K562 (cell line): Measurements from ENCODE around the gene PSMB10. TPM values are rescaled to one million over a fixed set of nuclear protein-coding genes. Genes with fewer than 3 reads are reported as not detected.

ENCODE experiments used
- polyA plus RNA-seq, 8 experiments: library from polyadenylated mRNA; depleted of rRNA in 4 of 8; stranded (reverse) in 5 of 8; unstranded in 3 of 8; fragments of >200 nt; fragmentation: Nextera tagmentation in 2 of 8; fragmentation: Illumina TruSeq in 1 of 8; extraction: Ambion mirVana in 2 of 8; extraction: Trizol in 1 of 8; gene quantifications; 2 replicates each; pipeline versions ENCODE4 v1.2.1 to v1.2.3, GENCODE V29; 2011 to 2014; ENCODE audit warnings: inconsistent platforms in 1 of 8, missing spikeins in 1 of 8
- total RNA-seq, 7 experiments: library from RNA; depleted of rRNA in 6 of 7; stranded (reverse); fragments of >200 nt in 6 of 7; fragmentation: Illumina TruSeq in 2 of 7; extraction: Trizol in 2 of 7; gene quantifications; 2 replicates each; pipeline versions ENCODE4 v1.2.1 to v1.2.3, GENCODE V29; 2011 to 2021; ENCODE audit warnings: low replicate concordance in 1 of 7
- TF ChIP-seq, protein P1 (sequence below), 2 experiments: fragments of 450-650 bp; IDR thresholded peaks; 2 replicates each; pipeline ENCODE4 v1.6.1; 2016; ENCODE audit warnings: mild to moderate bottlenecking in 2 of 2, borderline replicate concordance in 1 of 2, low read depth in 1 of 2, moderate library complexity in 1 of 2
- TF ChIP-seq, protein P2 (sequence below), 3 experiments: IDR thresholded peaks in 2 of 3; conservative IDR thresholded peaks in 1 of 3; 2 replicates each; pipeline ENCODE4 v1.5.1; 2011 to 2012; ENCODE audit warnings: low read length in 3 of 3, mild to moderate bottlenecking in 3 of 3, control low read depth in 2 of 3, improper control_type of control experiment in 1 of 3, inconsistent platforms in 1 of 3, low read depth in 1 of 3, mixed read lengths in 1 of 3, moderate library complexity in 1 of 3; ENCODE audit not compliant: insufficient read depth in 2 of 3

The PSMB10 gene
- total and polyA plus RNA-seq, 9 of the 15 experiments (the other 6 are each of a cell fraction or from before 2014, with no cell fraction given): 11.7 to 105 (median 51.0) TPM

GRCh38 chr16:67892899-67893742 lies 43.5 kb downstream of the PSMB10 start, which contains the start of gene PSKH1 (continued):
- TF ChIP-seq, protein P1, sequence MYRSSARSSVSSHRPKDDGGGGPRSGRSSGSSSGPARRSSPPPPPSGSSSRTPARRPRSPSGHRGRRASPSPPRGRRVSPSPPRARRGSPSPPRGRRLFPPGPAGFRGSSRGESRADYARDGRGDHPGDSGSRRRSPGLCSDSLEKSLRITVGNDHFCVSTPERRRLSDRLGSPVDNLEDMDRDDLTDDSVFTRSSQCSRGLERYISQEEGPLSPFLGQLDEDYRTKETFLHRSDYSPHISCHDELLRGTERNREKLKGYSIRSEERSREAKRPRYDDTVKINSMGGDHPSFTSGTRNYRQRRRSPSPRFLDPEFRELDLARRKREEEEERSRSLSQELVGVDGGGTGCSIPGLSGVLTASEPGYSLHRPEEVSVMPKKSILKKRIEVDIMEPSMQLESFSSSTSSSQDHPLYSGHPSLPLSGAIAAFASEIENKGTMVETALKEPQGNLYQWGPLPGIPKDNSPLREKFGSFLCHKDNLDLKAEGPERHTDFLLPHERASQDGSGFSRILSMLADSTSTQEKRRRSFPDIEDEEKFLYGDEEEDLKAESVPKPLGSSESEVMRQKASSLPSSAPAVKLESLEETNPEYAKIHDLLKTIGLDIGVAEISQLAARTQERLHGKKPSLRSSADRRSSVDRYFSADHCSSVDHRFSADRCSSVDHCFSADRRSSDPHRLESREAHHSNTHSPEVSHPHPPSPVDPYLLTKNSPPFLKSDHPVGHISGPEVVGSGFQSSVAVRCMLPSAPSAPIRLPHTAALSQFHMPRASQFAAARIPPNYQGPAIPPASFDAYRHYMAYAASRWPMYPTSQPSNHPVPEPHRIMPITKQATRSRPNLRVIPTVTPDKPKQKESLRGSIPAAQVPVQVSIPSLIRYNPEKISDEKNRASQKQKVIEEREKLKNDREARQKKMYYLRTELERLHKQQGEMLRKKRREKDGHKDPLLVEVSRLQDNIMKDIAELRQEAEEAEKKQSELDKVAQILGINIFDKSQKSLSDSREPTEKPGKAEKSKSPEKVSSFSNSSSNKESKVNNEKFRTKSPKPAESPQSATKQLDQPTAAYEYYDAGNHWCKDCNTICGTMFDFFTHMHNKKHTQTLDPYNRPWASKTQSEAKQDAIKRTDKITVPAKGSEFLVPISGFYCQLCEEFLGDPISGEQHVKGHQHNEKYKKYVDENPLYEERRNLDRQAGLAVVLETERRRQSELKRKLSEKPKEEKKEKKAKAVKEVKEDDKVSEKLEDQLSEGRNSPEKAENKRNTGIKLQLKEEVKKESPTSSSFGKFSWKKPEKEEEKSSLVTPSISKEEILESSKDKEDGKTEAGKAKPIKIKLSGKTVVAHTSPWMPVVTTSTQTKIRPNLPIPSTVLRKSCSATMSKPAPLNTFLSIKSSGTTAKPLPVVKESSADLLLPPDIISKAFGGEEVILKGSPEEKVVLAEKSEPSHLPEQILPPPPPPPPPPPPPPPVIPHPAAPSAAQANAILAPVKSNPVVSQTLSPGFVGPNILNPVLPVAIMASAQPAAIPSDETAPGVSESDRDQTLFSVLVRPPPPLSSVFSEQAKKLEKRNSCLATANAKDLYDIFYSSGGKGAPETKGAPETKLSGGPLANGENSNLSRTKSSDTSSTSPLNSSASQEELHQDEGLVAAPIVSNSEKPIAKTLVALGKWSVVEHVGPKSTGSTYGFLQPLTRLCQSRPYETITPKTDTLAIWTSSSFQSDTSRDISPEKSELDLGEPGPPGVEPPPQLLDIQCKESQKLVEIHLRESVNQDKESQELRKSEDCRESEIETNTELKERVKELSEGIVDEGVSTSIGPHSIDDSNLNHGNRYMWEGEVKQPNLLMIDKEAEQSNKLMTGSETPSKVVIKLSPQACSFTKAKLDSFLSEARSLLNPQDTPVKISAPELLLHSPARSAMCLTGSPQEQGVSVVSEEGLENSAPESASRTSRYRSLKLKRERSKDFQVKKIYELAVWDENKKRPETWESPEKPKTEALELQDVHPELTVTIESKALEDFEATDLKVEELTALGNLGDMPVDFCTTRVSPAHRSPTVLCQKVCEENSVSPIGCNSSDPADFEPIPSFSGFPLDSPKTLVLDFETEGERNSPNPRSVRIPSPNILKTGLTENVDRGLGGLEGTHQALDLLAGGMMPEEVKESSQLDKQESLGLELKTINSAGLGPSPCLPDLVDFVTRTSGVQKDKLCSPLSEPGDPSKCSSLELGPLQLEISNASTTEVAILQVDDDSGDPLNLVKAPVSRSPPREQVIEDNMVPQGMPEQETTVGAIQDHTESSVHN (IDR thresholded peaks at IDR 0.05; ENCODE audit: borderline replicate concordance in 1 of 2, low read depth in 1 of 2): no peak
- TF ChIP-seq, protein P2, sequence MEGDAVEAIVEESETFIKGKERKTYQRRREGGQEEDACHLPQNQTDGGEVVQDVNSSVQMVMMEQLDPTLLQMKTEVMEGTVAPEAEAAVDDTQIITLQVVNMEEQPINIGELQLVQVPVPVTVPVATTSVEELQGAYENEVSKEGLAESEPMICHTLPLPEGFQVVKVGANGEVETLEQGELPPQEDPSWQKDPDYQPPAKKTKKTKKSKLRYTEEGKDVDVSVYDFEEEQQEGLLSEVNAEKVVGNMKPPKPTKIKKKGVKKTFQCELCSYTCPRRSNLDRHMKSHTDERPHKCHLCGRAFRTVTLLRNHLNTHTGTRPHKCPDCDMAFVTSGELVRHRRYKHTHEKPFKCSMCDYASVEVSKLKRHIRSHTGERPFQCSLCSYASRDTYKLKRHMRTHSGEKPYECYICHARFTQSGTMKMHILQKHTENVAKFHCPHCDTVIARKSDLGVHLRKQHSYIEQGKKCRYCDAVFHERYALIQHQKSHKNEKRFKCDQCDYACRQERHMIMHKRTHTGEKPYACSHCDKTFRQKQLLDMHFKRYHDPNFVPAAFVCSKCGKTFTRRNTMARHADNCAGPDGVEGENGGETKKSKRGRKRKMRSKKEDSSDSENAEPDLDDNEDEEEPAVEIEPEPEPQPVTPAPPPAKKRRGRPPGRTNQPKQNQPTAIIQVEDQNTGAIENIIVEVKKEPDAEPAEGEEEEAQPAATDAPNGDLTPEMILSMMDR (IDR thresholded peaks at IDR 0.05 in 2 of 3, conservative IDR thresholded peaks at IDR 0.05 in 1 of 3; ENCODE audit: insufficient read depth in 2 of 3, low read depth in 1 of 3, low read length in 3 of 3): no peak
